HG03175 (cell line): ENCODE measurements around the gene NAV1.
"Not testable (repeated sequence)": the region's sequence is repeated elsewhere in the genome, so short reads cannot be mapped to it uniquely, and the experiment has no call there.

ENCODE experiments used
- ATAC-seq: cut with Tn5 transposase; IDR thresholded peaks from one replicate; pipeline ENCODE4 v1.9.1; 2021; ENCODE audit warnings: mild to moderate bottlenecking, moderate library complexity; ENCODE audit not compliant: unreplicated experiment

The NAV1 gene

GRCh38 chr1:201538612-201539551 lies at the start of gene NAV1:
NAV1 (plus strand) TSS chr1:201539127; CDS start chr1:201622885, 83,758 bp downstream.
- ATAC-seq, result no peak

- no peak for ATAC-seq
Observed at GRCh38 chr1:201489643-201490261, 49.2 kb upstream of the NAV1 start.

GRCh38 chr1:201490708-201491131 lies 48.2 kb upstream of the NAV1 start:
- ATAC-seq, result no peak

GRCh38 chr1:201491896-201492511 lies 46.9 kb upstream of the NAV1 start:
- no peak for ATAC-seq

GRCh38 chr1:201493026-201493656 lies 45.8 kb upstream of the NAV1 start:
- not testable (repeated sequence) for ATAC-seq

GRCh38 chr1:201493757-201494617 lies 44.9 kb upstream of the NAV1 start:
- no peak for ATAC-seq

- ATAC-seq, result no peak
Observed at GRCh38 chr1:201495551-201496295, 43.2 kb upstream of the NAV1 start.

- no peak for ATAC-seq
Observed at GRCh38 chr1:201496296-201496690, 42.6 kb upstream of the NAV1 start.

- ATAC-seq, result no peak
Observed at GRCh38 chr1:201497935-201498509, 40.9 kb upstream of the NAV1 start.

- ATAC-seq, result no peak
Observed at GRCh38 chr1:201498621-201499020, 40.3 kb upstream of the NAV1 start.

GRCh38 chr1:201499191-201499590 lies 39.7 kb upstream of the NAV1 start:
- ATAC-seq, result no peak

GRCh38 chr1:201499795-201500669 lies 38.9 kb upstream of the NAV1 start:
- no peak for ATAC-seq

- no peak for ATAC-seq
Observed at GRCh38 chr1:201500670-201501120, 38.2 kb upstream of the NAV1 start.

GRCh38 chr1:201501144-201501543 lies 37.8 kb upstream of the NAV1 start:
- no peak for ATAC-seq

- ATAC-seq, result no peak
Observed at GRCh38 chr1:201501812-201502510, 37.0 kb upstream of the NAV1 start.

- no peak for ATAC-seq
Observed at GRCh38 chr1:201502511-201502857, 36.4 kb upstream of the NAV1 start.

- no peak for ATAC-seq
Observed at GRCh38 chr1:201503397-201504176, 35.3 kb upstream of the NAV1 start.
